ACHN (cell line): Measurements from ENCODE around the gene DBF4.
"Not testable (repeated sequence)": the region's sequence is repeated elsewhere in the genome, so short reads cannot be mapped to it uniquely, and the experiment has no call there.

Experiments
- DNase-seq: peaks from one replicate; pipeline ENCODE4 v3.0.0-alpha.2; 2015
- in situ Hi-C: cut with HindIII; loops from 2 replicates; pipeline ENCODE4 v1.10.0; 2017; ENCODE audit warnings: low sequenced_read_pairs, low pct_ligation_motif_present, low pct_unique_long_range_greater_than_20kb

The DBF4 gene, protein sequence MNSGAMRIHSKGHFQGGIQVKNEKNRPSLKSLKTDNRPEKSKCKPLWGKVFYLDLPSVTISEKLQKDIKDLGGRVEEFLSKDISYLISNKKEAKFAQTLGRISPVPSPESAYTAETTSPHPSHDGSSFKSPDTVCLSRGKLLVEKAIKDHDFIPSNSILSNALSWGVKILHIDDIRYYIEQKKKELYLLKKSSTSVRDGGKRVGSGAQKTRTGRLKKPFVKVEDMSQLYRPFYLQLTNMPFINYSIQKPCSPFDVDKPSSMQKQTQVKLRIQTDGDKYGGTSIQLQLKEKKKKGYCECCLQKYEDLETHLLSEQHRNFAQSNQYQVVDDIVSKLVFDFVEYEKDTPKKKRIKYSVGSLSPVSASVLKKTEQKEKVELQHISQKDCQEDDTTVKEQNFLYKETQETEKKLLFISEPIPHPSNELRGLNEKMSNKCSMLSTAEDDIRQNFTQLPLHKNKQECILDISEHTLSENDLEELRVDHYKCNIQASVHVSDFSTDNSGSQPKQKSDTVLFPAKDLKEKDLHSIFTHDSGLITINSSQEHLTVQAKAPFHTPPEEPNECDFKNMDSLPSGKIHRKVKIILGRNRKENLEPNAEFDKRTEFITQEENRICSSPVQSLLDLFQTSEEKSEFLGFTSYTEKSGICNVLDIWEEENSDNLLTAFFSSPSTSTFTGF

DNA sequence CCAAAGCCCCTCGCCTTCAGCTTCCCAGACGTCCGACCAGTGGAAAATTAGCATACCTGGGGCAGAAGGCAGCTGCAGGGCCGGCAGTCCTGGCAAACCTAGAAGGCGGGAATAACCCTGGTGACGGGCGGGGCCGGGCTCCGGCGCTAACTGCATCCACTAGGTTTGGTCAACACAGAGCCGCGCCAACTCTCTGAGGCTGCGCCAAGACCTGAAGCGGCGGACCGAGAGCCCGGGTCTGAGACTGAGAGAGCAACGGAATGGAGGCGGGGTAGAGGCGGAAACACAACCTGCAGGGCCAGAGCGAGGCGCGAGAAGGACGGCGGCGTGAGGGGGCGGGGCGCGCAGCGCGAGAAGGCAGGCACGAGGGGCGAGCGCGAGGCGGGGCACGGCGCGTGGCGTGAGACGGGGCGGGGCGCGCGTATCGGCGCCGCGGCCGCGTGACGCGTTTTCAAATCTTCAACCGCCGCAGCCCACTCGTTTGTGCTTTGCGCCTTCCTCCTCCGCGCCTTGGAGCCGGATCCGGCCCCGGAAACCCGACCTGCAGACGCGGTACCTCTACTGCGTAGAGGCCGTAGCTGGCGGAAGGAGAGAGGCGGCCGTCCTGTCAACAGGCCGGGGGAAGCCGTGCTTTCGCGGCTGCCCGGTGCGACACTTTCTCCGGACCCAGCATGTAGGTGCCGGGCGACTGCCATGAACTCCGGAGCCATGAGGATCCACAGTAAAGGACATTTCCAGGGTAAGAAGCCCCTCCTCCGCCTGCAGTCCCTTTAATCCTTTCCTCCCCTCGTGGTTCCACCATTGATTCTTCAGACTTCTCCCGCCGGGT lies at the start of gene DBF4, which contains the start of gene SLC25A40:
DBF4 (plus strand) TSS at position 454 of the 829 bp plus-strand sequence; CDS start at position 694, 240 bp downstream.
SLC25A40 (minus strand) TSS at position 321 of the 829 bp plus-strand sequence. CDS start 17,633 bp downstream, outside the sequence.
- in situ Hi-C loops = no loop called here
- peak; percentile 99 for DNase-seq

DNA sequence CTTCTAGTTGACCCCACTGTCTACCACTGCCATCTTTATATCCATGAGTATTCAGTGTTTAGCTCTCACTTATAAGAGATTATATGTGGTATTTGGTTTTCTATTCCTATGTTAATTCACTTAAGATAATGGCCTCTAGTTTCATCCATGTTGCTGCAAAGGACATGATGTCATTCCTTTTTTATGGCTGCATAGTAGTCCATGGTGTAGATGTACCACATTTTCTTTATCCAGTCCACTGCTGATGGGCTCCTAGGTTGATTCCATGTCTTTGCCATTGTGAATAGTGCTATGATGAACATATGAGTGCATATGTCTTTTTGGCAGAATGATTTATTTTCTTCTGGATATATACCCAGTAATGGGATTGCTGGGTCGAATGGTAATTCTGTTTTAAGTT lies 47.9 kb upstream of the DBF4 start:
- DNase-seq, in situ Hi-C loops: not testable (repeated sequence)

DNA sequence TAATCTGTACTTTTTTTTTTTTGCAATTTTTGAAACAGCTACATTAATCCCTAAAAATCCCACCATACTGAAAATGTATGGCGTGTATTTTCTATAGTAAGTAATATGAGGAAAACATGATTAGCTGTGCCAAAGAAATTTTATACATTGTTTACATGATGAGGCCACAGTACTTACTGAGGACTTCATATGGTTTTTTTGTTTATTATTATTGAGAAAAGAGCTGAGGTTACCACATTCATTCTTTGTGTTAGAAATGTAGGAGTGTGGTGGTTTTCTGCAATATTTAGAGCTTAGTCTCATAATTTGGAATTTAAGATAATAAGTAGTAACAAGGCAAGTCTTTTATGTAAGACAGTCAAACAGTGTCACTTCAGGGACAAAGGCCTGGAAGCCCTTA lies 45.2 kb upstream of the DBF4 start:
- in situ Hi-C loops = no loop called here
- no peak for DNase-seq

DNA sequence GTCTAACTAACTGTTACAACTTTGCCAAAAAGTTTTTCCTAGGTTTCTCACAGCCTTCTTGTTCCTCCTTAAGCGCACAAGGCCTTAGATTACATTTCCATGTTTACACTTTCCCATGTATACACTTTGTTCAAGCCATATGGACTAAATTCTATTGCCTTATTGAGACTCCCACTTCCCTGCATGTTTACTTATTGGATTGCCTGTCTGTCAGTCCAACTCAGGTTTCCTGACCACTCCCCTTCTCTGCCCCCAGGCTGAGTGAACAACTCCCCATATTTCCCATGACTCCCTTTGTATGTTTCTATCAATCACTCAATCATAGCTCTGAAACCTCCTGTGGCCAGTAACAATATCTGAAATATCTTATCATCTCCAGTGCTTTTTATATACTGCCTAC lies 43.2 kb upstream of the DBF4 start:
- in situ Hi-C loops = no loop called here
- DNase-seq = no peak

DNA sequence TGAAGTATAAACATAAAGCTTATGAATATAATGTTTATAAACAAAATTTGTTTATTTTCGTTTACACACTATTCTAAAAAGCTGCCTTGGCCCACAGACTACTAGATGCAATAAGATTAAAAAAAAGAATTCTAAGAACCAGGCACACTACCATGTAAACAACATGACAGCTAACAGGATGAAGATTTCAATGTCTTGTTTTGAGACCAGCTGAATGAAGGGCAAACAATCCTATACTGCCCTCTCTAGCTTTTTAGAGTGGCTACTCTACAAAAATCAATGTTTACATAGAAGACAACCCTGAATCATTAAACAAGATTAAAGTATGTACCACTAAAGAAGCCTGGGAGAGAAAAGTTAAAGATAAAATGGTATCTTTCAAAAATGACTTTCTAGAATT lies 38.7 kb upstream of the DBF4 start:
- in situ Hi-C loops = no loop called here
- DNase-seq = no peak

DNA sequence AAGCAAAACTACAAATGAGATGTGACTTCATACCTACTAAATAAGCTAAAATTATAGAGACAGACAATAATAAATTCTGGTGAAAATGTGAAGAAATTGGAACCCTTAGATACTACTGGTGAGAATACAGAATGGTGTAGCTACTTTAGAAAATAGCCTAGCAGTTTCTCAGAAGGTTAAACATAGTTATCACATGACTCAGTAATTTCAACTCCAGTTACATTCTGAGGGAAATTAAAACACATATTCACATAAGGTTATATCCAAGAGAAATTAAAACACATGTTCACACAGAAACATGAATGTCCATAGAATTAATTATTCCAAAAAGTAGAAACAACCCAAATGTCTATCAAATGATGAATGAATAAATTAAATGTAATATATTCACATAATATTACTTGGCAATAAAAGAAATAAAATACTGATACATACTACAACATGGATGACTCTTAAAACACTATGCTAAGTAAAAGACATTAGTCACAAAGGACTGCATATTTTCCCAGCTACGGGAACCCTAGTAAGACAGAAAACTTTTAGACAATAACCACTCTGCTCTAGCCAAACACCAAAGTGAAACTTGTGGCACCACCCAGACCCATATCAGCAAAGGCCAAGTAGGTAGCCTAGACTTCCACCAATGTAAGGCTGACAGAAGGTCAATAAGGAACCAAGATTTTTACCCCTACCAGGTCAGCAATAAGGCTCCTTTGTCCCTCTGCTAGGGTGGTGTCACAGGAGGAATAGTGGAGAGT lies 25.3 kb upstream of the DBF4 start:
- no peak for DNase-seq
- in situ Hi-C loops = no loop called here

DNA sequence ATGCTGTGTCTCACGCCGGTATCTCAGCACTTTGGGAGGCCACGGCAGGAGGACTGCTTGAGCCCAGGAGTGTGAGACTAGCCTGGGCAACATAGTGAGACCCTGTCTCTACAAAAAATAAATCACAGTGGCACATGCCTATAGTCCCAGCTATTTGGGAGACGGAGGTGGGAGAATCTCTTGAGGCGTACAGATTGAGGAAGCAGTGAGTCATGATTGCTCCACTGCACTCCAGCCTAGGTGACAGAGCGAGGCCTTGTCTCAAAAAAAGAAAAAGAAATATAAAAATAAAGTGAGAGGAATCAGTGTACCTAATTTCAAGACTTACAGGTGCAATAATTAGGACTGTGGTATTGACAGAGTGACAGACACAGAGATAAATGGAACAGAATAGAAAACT lies 24.0 kb upstream of the DBF4 start:
- no peak for DNase-seq
- in situ Hi-C loops = no loop called here

DNA sequence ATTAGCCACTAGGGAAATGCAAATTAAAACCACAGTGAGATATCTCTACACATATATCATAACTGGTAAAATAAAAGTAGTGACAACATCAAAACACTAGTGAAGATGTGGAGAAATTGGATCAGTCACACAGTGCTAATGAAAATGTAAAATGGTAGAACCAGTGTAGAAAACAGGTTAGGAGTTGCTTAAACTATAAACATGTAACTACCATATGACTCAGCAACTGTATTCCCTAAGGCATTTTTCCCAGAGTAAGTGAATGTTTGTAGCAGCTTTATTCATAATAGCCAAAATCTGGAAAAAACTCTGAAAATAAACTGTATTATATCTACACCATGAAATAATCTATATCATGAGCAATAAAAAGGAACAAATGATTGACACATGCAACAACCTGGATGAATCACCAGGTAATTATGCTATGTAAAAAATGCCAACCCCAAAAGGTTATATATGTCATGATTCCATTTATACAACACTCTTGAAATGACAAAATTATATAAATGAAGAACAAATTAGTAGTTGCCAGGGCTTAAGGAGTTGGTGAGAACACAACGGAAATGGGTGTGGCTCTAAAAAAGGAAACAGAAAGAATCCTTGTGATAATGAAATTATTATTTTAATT lies 22.9 kb upstream of the DBF4 start:
- in situ Hi-C loops = no loop called here
- DNase-seq = no peak

DNA sequence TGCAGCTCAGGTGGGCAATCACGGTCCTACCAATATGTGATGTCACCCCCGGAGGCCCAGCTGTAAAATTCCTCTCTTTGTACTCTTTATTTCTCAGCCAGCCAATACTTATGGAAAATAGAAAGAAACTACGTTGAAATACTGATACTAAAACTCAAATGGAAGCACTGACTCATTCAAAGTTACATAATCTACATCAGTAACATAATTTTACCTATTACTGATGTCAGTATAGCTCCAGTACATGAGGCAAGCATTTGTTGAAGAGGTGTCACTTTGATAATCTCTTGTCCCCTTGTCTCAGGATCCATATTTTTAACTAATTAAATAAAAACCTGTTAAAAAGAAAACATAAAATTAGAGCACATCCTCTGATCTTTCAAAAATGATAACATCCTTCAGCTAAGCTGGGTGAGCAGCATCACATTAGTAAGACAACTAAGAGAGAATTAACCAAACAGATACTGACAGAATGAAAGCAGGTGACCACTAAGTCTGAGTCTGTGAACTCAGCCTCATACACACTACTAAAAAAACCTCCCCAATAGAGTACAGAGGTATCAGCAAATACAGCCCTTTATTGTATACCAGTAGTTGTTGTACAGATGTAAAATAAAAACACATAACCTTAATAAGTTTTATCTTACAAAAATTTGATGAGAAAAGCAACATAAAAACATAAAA lies 17.7 kb upstream of the DBF4 start:
- in situ Hi-C loops = no loop called here
- no peak for DNase-seq

DNA sequence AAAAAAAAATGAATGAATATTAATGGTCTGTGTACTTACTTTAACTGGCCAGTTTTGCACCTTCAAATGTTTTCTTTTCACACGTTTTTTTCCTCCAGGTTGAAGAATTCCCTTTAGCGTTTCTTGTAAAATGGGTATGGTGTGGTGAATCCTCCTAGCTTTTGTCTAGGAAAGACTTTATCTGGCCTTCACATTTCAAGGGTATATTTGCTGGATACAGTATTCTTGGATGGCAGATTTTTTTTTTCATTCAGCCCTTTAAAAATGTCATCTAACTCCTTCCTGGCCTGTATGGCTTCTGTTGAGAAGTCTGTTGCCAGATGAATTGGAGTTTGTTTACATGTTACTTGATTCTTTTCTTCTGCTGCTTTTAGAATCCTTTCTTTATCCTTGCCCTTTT lies 10.2 kb upstream of the DBF4 start:
- in situ Hi-C loops = no loop called here
- DNase-seq = no peak

DNA sequence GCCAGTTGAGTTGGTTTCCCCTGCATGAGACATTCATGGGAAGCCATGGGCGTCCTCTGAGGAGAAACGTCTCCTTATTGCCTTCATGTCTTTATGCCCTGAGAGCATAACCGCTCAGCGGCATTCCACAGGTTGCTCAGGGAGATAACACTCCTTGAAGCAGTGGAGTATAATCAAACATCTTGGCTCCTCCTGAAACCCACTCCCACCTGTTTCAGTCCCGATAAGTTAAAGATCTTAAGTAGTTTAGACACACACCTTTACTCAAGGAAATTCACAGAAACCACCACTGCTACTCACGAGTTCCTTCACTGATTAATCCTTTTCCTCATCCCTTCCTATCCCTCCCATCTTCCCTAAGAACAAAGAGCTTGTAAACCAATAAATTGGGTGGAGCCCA lies 9.8 kb upstream of the DBF4 start:
- in situ Hi-C loops, DNase-seq: not testable (repeated sequence)

DNA sequence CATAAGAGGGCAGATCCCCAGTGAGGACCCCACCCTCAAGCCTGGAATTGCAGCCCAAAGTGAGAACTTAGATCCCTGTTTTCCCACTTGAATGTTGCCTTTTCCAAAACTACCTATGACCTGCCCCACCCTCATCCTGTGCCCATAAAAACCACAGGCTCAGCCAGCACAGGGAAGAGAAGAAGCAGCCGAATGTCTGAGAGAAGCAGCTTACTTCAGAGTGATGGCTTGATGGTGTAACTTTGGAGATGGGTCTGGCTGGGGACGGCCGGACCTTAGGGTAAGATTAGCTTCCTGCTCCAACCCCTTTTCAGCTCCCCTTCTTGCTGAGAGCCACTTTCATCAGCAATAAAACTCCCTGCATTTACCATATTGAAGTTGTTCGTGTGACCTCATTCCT lies 5.8 kb upstream of the DBF4 start:
- in situ Hi-C loops = no loop called here
- no peak for DNase-seq

DNA sequence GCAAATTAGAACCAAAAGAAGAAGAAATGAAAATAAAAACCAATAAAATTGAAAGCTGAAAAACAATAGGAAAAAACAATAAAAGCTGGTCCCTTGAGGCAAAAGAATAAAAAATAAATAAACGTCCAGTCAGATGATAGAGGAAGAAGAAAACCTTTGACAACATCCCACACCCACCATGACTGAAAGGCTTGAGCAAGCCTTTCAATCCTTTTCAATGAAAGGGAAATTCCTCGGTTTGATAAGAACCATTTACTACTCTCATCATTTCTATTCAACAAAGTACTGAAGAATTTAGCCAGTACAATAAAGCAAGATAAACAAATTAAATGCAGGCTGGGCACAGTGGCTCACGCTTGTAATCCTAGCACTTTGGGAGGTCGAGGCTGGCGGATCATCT lies 3.9 kb upstream of the DBF4 start:
- no peak for DNase-seq
- in situ Hi-C loops = no loop called here

DNA sequence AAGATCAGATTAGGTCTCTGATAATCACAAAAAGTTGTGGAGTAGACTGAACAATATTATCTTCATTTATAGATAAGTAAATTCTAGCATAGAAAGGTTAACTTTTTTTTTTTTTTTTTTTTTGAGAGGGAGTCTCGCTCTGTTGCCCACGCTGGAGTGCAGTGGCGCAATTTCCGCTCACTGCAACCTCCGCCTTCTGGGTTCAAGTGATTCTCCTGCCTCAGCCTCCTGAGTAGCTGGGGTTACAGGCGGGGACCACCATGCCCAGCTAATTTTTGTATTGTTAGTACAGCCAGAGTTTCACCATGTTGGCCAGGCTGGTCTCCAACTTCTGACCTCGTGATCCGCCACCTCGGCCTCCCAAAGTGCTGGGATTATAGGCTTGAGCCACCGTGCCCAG lies 3.0 kb upstream of the DBF4 start:
- in situ Hi-C loops, DNase-seq: not testable (repeated sequence)

DNA sequence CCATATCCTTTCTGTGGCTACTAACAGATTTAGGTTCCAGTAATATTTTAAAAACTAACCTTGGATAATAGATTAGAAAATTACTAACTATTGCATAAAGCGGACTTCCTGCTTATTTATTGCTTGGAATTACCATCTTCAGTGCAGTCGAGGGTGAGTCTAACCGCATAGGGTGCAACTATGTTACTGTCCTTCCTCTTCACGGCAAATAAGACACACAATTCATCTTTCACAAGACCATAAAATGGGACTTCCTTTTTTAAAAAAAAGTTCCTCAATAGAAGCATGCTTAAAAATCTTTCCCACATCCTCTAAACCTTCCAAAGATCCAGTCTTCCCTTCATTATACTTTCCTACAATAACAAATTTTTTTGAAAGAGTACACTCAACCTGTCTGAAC lies 2.2 kb upstream of the DBF4 start:
- in situ Hi-C loops = no loop called here
- no peak for DNase-seq

DNA sequence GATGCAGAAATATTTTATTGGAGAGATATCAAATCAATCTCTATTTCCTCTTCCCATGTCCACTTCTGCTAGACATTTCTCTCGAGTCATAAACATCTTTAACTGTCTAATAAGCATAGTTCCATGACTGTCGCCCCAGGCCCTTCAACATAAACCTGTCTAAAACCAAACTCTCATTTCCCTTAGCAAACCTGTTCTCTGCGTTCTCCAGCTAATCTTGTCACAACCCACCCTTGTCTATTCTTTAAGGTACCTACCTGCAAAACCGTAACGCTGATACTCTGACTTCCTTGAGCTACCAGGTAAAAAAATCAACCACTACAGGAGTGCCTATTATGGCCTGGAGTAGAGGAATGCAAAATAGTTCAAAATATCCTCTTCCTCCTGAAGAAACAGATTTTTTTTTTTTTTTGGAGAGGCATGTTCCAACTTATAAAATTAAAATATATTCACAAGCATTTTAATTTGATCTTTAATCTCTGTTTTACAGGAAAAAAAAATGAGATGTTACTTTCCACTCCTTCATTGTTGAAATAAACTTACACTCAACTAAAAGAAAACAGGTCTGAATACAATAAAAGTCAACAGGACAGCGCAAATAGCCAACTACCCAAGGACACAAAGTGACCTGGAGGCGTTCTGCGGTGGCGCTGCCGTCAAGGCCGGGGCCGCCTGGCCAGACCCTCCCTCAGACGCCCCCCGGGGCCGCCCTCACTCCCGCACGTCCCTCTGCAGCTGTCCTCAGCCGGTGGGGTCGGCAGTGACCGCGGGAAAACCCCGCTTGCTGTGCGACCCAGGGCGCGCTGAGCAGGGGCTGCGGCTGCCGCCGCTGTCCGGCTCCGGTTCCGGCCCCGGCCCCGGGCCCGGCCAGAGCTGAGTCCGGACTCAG lies 898 bp upstream of the DBF4 start:
- in situ Hi-C loops = no loop called here
- peak; percentile 19 for DNase-seq

DNA sequence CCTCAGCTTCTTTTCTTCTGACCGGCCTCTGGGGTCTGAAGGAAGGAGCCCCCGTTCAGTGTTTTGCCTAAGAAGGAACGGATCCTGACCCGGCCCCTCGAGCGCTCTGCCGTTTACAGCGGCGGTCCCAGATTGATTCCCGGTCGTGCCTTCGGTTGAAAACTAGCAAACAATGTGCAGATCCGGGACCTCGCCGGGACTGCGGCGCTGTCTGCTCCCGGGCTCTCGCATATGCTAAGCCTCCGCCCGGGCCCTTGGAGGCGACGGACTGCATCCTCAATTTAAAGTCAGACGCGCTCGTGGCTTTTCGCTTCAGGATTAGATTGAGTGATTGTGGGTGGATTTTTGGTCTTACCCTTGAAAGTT lies 559 bp downstream of the DBF4 start:
- in situ Hi-C loops = no loop called here
- DNase-seq = peak; percentile 79
